Measurements from ENCODE around the gene ITGBL1.

- TF ChIP-seq CTCF (IDR thresholded peaks at IDR 0.05; ENCODE audit: low read length) (no peak), EZH2 (IDR thresholded peaks at IDR 0.05; ENCODE audit: borderline replicate concordance, low read length) (no peak)
These were observed 124.0 kb downstream of the ITGBL1 start for GRCh38 chr13:101576455-101576854.
